ENCODE data around the gene LRRC56. TPM values are rescaled to one million over a fixed set of nuclear protein-coding genes. Genes with fewer than 3 reads are reported as not detected.

LRRC56 gene
- total and polyA plus RNA-seq, 2 donors (not counting 1 experiment from before 2014, with no cell fraction given) = 11.8 to 15.8 TPM

DNA sequence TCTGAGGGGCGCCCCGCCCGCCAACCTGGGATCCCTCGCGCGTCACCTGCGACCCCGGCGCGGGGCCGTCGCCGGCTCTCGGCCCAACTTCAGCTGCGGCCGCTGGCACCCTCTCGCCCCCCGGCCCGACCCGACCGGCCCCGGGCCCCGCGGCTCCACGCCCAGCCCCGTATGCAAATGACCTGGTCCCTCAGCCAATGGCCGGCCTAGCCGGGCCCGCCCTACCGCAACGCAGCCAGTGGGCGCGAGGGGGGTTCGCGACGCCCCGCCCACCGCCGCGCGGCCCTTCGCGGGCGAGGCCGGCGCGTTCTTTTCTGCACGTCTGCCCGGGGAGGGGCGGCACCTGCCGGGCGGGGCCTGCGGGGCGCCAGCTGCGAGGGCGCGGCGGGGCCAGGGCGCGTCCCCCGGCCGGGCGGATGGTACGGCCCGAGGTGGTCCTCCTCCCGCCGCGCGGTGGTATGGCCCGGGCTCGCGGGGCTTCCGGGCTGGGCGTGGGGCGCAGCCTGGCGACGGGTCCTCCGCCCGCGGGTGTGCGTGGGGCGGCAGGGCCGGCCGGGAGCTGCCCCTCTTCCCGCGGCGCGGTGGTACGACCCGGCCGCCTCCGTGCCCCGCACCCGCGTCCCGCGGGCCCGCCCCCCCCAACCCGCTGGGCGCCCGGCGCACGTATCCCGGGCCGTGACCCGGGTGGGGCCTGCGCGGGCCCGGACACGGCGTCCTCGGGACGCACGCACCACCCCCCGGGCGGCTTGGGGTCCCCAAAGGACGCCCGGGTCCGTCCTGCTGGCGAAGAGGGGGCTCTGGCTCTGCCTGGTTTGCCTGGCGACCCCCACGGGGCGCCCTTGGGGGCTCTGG lies 31.2 kb downstream of the LRRC56 start:
- H3K27me3 Mint-ChIP-seq = no peaks in the 10 kb centered on the region
- H3K27ac Mint-ChIP-seq = peak overlapping the region; percentile 37
- Histone ChIP-seq H3K9me3 (ENCODE audit: control extremely low read depth in 1 of 3, control insufficient read depth in 2 of 3, insufficient read depth in 1 of 3, low read length in 2 of 3) (no peaks in the 10 kb centered on the region), H3K27me3 (replicated peaks in 1 of 4; ENCODE audit: control extremely low read depth in 1 of 4, control insufficient read depth in 3 of 4, insufficient read depth in 4 of 4, low read length in 3 of 4) (peaks cover 0 to 6% (median 2%) of the 10 kb centered on the region in 4 experiments), H3K4me1 (ENCODE audit: control insufficient read depth in 2 of 2, insufficient read depth in 2 of 2, low read length in 2 of 2) (peaks cover 10 to 13% of the 10 kb centered on the region in 2 donors), H3K4me2 (replicated peaks; ENCODE audit: low read depth, low read length, poor library complexity, severe bottlenecking) (peak overlapping the region; percentile 97), H3K27ac (ENCODE audit: low read length in 2 of 2) (peak overlapping the region; percentile 50 to 67), H3K36me3 (replicated peaks in 1 of 2; ENCODE audit: control extremely low read depth in 1 of 2, control insufficient read depth in 1 of 2, extremely low read depth in 1 of 2, insufficient read depth in 2 of 2, low read length in 1 of 2) (no peaks in the 10 kb centered on the region), H3K4me3 (ENCODE audit: control extremely low read depth in 1 of 5, extremely low read depth in 1 of 5, insufficient read depth in 1 of 5, low read depth in 2 of 5, low read length in 4 of 5) (peak overlapping the region; percentile 30 to 85 (median 68)), H3K9ac (ENCODE audit: low read length) (peak overlapping the region; percentile 81), H3K79me2 (ENCODE audit: control insufficient read depth, insufficient read depth, low read length) (no peaks in the 10 kb centered on the region), H4K20me1 (ENCODE audit: control insufficient read depth, insufficient read depth, low read length, poor library complexity, severe bottlenecking) (peaks cover 6% of the 10 kb centered on the region), H2AFZ (ENCODE audit: insufficient read depth, low read depth, low read length, poor library complexity, severe bottlenecking) (peak overlapping the region; percentile 74)
- ChIA-PET POLR2A (interaction anchor here (0.6 to 2.1 kb wide), 2 partner anchors 33 to 128 kb away, joined by 4 to 10 read pairs; partner anchors contain the start of gene HRAS), CTCF (interaction anchor here (1.4 to 1.7 kb wide), 2 partner anchors 9 to 14 kb away, joined by 4 read pairs; no protein-coding TSS in a partner anchor)
- intact Hi-C loops (cut with micrococcal nuclease) = loop anchor here (1.0 to 5.0 kb wide), 6 partner anchors 8 to 129 kb away; partner anchors contain the start of genes DEAF1, LMNTD2, LRRC56 and PHRF1
- H3K4me1 Mint-ChIP-seq = peaks cover 9% of the 10 kb centered on the region
- under 1% methylated on average over 122 of the region's 123 CpGs for WGBS (ENCODE audit: insufficient coverage)
- TF ChIP-seq, protein P1, sequence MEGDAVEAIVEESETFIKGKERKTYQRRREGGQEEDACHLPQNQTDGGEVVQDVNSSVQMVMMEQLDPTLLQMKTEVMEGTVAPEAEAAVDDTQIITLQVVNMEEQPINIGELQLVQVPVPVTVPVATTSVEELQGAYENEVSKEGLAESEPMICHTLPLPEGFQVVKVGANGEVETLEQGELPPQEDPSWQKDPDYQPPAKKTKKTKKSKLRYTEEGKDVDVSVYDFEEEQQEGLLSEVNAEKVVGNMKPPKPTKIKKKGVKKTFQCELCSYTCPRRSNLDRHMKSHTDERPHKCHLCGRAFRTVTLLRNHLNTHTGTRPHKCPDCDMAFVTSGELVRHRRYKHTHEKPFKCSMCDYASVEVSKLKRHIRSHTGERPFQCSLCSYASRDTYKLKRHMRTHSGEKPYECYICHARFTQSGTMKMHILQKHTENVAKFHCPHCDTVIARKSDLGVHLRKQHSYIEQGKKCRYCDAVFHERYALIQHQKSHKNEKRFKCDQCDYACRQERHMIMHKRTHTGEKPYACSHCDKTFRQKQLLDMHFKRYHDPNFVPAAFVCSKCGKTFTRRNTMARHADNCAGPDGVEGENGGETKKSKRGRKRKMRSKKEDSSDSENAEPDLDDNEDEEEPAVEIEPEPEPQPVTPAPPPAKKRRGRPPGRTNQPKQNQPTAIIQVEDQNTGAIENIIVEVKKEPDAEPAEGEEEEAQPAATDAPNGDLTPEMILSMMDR (IDR thresholded peaks at IDR 0.05) = no peak
- no peak for TF ChIP-seq EZH2 (IDR thresholded peaks at IDR 0.05; ENCODE audit: borderline replicate concordance, insufficient read depth, low read depth, low read length, poor library complexity, severe bottlenecking)
- ATAC-seq (ENCODE audit: low read depth) (peak; percentile 91), DNase-seq (peak; percentile 96)
- peak overlapping the region; percentile 83 for H3K4me3 Mint-ChIP-seq
- no peaks in the 10 kb centered on the region for H3K9me3 Mint-ChIP-seq (ENCODE audit: insufficient read depth)

Measured in B cell (primary cell).